Endothelial cell of umbilical vein (primary cell): ENCODE measurements around the gene MIA2. TPM values are rescaled to one million over a fixed set of nuclear protein-coding genes. Genes with fewer than 3 reads are reported as not detected.
A peak's percentile ranks its signal among the peaks of the same experiment; 100 is the strongest.
"Not testable (repeated sequence)": the region's sequence is repeated elsewhere in the genome, so short reads cannot be mapped to it uniquely, and the experiment has no call there.

Source experiments
- BruUV-seq: library from RNA; stranded (reverse); fragments of 400-500 nt; replicated peaks from 2 replicates; lab custom pipeline; 2021; lab: Mats Ljungman, UMichigan
- CTCF ChIA-PET: fragments of 300-600, 350-600 bp; sonication (Branson Sonifier 250); formaldehyde crosslinking; loops from one replicate; lab custom pipeline; 2021; ENCODE audit warnings: antibody characterized with exemption, inconsistent platforms; lab: Charles Lee
- POLR2A ChIA-PET: fragments of 300-600, 350-600 bp; sonication (Branson Sonifier 250); formaldehyde crosslinking; loops from one replicate; lab custom pipeline; 2021; ENCODE audit warnings: antibody characterized with exemption, inconsistent platforms; lab: Charles Lee
- DNase-seq: peaks from one replicate; pipeline ENCODE4 v3.0.0-alpha.2; 2011; ENCODE audit warnings: low read depth, low spot score
- FAIRE-seq: peaks from 2 replicates; lab custom pipeline; 2011; peaks lifted over from hg19 to GRCh38; lab: Jason Lieb, UNC
- H2AFZ ChIP-seq: 2 replicates; pipeline ENCODE4 v1.6.0; 2012; ENCODE audit warnings: low read depth, low read length, control low read depth, inconsistent platforms
- H3K27ac ChIP-seq: 2 replicates; pipeline ENCODE4 v1.5.1; 2011; ENCODE audit warnings: low read depth, mild to moderate bottlenecking, control low read depth, low read length, moderate library complexity; ENCODE audit not compliant: insufficient read depth
- H3K27me3 ChIP-seq, 2 experiments: 2 replicates each; pipeline versions ENCODE4 v1.6.0 to v1.6.1; 2011; ENCODE audit warnings: low read length in 2 of 2, mixed read lengths in 1 of 2; ENCODE audit not compliant: control insufficient read depth in 2 of 2, insufficient read depth in 2 of 2
- H3K36me3 ChIP-seq, 2 experiments: 2 replicates in 1 of 2; 3 replicates in 1 of 2; pipeline ENCODE4 v1.5.1; 2011; ENCODE audit warnings: low read length in 2 of 2, mild to moderate bottlenecking in 1 of 2, moderate library complexity in 1 of 2; ENCODE audit not compliant: control insufficient read depth in 2 of 2, insufficient read depth in 2 of 2; ENCODE audit errors: extremely low read depth in 1 of 2
- H3K4me1 ChIP-seq: 3 replicates; pipeline ENCODE4 v1.5.1; 2011; ENCODE audit warnings: mild to moderate bottlenecking, low read length; ENCODE audit not compliant: control insufficient read depth, insufficient read depth; ENCODE audit errors: extremely low read depth
- H3K4me2 ChIP-seq: 2 replicates; pipeline ENCODE4 v1.6.1; 2011; ENCODE audit warnings: low read length, control low read depth, mixed read lengths; ENCODE audit not compliant: insufficient read depth
- H3K4me3 ChIP-seq, 3 experiments: fragments of 200-600 bp in 1 of 3; sonication (generic), shearing (Covaris generic) in 1 of 3; replicated peaks in 1 of 3; 2 replicates each; pipeline ENCODE4 v1.5.1; 2011 to 2016; ENCODE audit warnings: control low read depth in 3 of 3, low read length in 3 of 3, mild to moderate bottlenecking in 2 of 3, inconsistent platforms in 1 of 3, low read depth in 1 of 3, moderate library complexity in 1 of 3; ENCODE audit not compliant: insufficient read depth in 1 of 3
- H3K79me2 ChIP-seq: 2 replicates; pipeline ENCODE4 v1.6.0; 2012; ENCODE audit warnings: low read length, inconsistent platforms; ENCODE audit not compliant: control insufficient read depth, insufficient read depth
- H3K9ac ChIP-seq: replicated peaks from 2 replicates; pipeline ENCODE3; 2011; ENCODE audit warnings: low read length, control low read depth; ENCODE audit not compliant: insufficient read depth; ENCODE audit errors: extremely low read depth
- H3K9me1 ChIP-seq: replicated peaks from 3 replicates; pipeline ENCODE4 v1.6.0; 2011; ENCODE audit warnings: mild to moderate bottlenecking, low read length; ENCODE audit not compliant: control insufficient read depth, insufficient read depth; ENCODE audit errors: extremely low read depth
- H3K9me3 ChIP-seq: replicated peaks from 2 replicates; pipeline ENCODE4 v1.5.1; 2012; ENCODE audit warnings: low read length, inconsistent platforms; ENCODE audit not compliant: control insufficient read depth, insufficient read depth
- H4K20me1 ChIP-seq: replicated peaks from 2 replicates; pipeline ENCODE3; 2011; ENCODE audit warnings: mild to moderate bottlenecking, low read length; ENCODE audit not compliant: control insufficient read depth, insufficient read depth; ENCODE audit errors: extremely low read depth
- CTCF ChIP-seq, 2 donors: IDR thresholded peaks; 1 replicate in 1 of 2; 2 replicates in 1 of 2; pipeline ENCODE4 v1.5.1; 2011; ENCODE audit warnings: low read length in 2 of 2, mild to moderate bottlenecking in 2 of 2, moderate library complexity in 2 of 2, control low read depth in 1 of 2, inconsistent platforms in 1 of 2, low read depth in 1 of 2; ENCODE audit not compliant: insufficient read depth in 1 of 2; ENCODE audit errors: extremely low read depth in 1 of 2
- POLR2A ChIP-seq: IDR thresholded peaks from 2 replicates; pipeline ENCODE4 v1.6.1; 2012; ENCODE audit warnings: low read depth, mild to moderate bottlenecking, control low read depth, low read length
- dilution Hi-C: fragments of 300-500 bp; cut with MboI; formaldehyde crosslinking; loops from one replicate; pipeline ENCODE4 v1.15.0; 2019; ENCODE audit warnings: low sequenced_read_pairs; ENCODE audit not compliant: extremely low pct_ligation_motif_present
- intact Hi-C: fragments of 100-400 bp; cut with micrococcal nuclease; formaldehyde crosslinking; loops from one replicate; pipeline ENCODE4 v1.10.0; 2022
- polyA plus RNA-seq, 4 experiments: library from polyadenylated mRNA; depleted of rRNA in 3 of 4; stranded (reverse) in 3 of 4; unstranded in 1 of 4; fragments of >200 nt; gene quantifications; 2 replicates each; pipeline versions ENCODE4 v1.2.1 to v1.2.3, GENCODE V29; 2011 to 2012; ENCODE audit warnings: missing spikeins in 1 of 4
- total RNA-seq: library from RNA; stranded (reverse); gene quantifications from 2 replicates; pipeline ENCODE4 v1.2.3, GENCODE V29; 2021

Gene MIA2
- total and polyA plus RNA-seq, 2 donors (not counting 3 experiments of a cell fraction or from before 2014, with no cell fraction given): 9.4 to 14.9 TPM

GRCh38 chr14:39230416-39231035 is 3.2 kb upstream of the MIA2 start:
- Histone ChIP-seq H3K4me2 (no peak overlapping the region), H3K79me2 (no peaks in the 10 kb centered on the region), H4K20me1 (no peaks in the 10 kb centered on the region), H3K9ac (no peak overlapping the region), H3K4me3 (no peak overlapping the region), H3K36me3 (no peaks in the 10 kb centered on the region), H3K4me1 (no peaks in the 10 kb centered on the region), H3K9me3 (no peaks in the 10 kb centered on the region), H2AFZ (no peak overlapping the region), H3K27ac (no peak overlapping the region), H3K27me3 (no peaks in the 10 kb centered on the region), H3K9me1 (no peaks in the 10 kb centered on the region)
- no peak for DNase-seq
- intact Hi-C loops (loop anchor here (1.0 to 2.0 kb wide), 2 partner anchors 138 to 196 kb away; no protein-coding TSS in a partner anchor), dilution Hi-C loops (no loop called here)
- ChIA-PET CTCF (no interaction called here), POLR2A (no interaction called here)
- no TSS peak for BruUV-seq
- no peak for TF ChIP-seq POLR2A
- no peak for FAIRE-seq

- DNase-seq: peak; percentile 32
- H3K79me2 ChIP-seq, dilution Hi-C loops, POLR2A ChIA-PET, H4K20me1 ChIP-seq, H3K27me3 ChIP-seq, H3K36me3 ChIP-seq, H3K9ac ChIP-seq, H3K27ac ChIP-seq, H3K9me1 ChIP-seq, H3K4me2 ChIP-seq, H3K4me1 ChIP-seq, BruUV-seq, H2AFZ ChIP-seq, H3K9me3 ChIP-seq, H3K4me3 ChIP-seq: not testable (repeated sequence)
- intact Hi-C loops: loop anchor here (1.0 to 2.0 kb wide), 2 partner anchors 136 to 195 kb away; no protein-coding TSS in a partner anchor
- peak; percentile 54 for FAIRE-seq
- peak; percentile 5 to 27 for TF ChIP-seq CTCF (IDR thresholded peaks at IDR 0.05; ENCODE audit: extremely low read depth in 1 of 2, insufficient read depth in 1 of 2, low read depth in 1 of 2, low read length in 2 of 2)
- CTCF ChIA-PET: interaction anchor here (0.6 to 2.1 kb wide), 12 partner anchors 10 to 194 kb away, joined by 3 to 19 read pairs (median 4); no protein-coding TSS in a partner anchor
Measured at GRCh38 chr14:39231751-39232553, 1.8 kb upstream of the MIA2 start.
